Left ventricle myocardium superior (tissue), 1 donor: ENCODE results near the gene CMTR1. TPM values are rescaled to one million over a fixed set of nuclear protein-coding genes. Genes with fewer than 3 reads are reported as not detected.
"Not testable (repeated sequence)": the region's sequence is repeated elsewhere in the genome, so short reads cannot be mapped to it uniquely, and the experiment has no call there.

Experiments used
- ATAC-seq: fragments of 200-7000 bp; cut with Tn5 transposase; one replicate; pipeline ENCODE4 v1.9.1; 2020; ENCODE audit warnings: mild to moderate bottlenecking, moderate library complexity
- DNase-seq: peaks from one replicate; pipeline ENCODE4 v3.0.0-alpha.2; 2020
- intact Hi-C: fragments of 100-400 bp; cut with micrococcal nuclease; formaldehyde crosslinking; loops from one replicate; pipeline ENCODE4 v1.11.0; 2022
- long read RNA-seq: library from polyadenylated mRNA; unstranded; transcript quantifications from one replicate; pipeline ENCODE4 v2.0.0, GENCODE V29; 2021
- total RNA-seq: library from RNA; stranded (reverse); fragmentation: NEBNext Ultra II Directional; extraction: Animal tissue kit (Norgen Biotek cat#: 25700); gene quantifications from one replicate; pipeline ENCODE4 v1.2.1, GENCODE V29; 2021
- donor health status: DM: no; HTN: yes; CAD: no; lungs with severe emphysema.

CMTR1 gene
- total RNA-seq, result 30.0 TPM
- long read RNA-seq, full-length matches to known transcripts, result 5 of 14 reads
- long read RNA-seq, partial matches to known transcripts, result 6 of 14 reads
- long read RNA-seq, other reads (novel, unspliced or antisense), result 3 of 14 reads

GRCh38 chr6:37432916-37433656 is at the start of gene CMTR1:
Gene CMTR1, plus strand, starts transcription at chr6:37433221. Its CDS starts 2,409 bp downstream, at chr6:37435630.
- intact Hi-C loops, result no loop called here
- DNase-seq, result peak; percentile 97
- peak; percentile 99 for ATAC-seq

- intact Hi-C loops, result no loop called here
- ATAC-seq, result no peak
- no peak for DNase-seq
Observed at GRCh38 chr6:37388578-37388977, 44.4 kb upstream of the CMTR1 start.

GRCh38 chr6:37389857-37390256 is 43.2 kb upstream of the CMTR1 start:
- no peak for ATAC-seq
- intact Hi-C loops, result no loop called here
- DNase-seq, result no peak

- ATAC-seq, result no peak
- intact Hi-C loops, result no loop called here
- no peak for DNase-seq
Observed at GRCh38 chr6:37391120-37391519, 41.9 kb upstream of the CMTR1 start.

- intact Hi-C loops, result no loop called here
- no peak for DNase-seq
- no peak for ATAC-seq
Observed at GRCh38 chr6:37392821-37393220, 40.2 kb upstream of the CMTR1 start.

GRCh38 chr6:37393381-37393929 is 39.6 kb upstream of the CMTR1 start:
- no peak for DNase-seq
- intact Hi-C loops, result no loop called here
- ATAC-seq, result no peak

- no peak for DNase-seq
- no peak for ATAC-seq
- intact Hi-C loops, result no loop called here
Observed at GRCh38 chr6:37396571-37397180, 36.3 kb upstream of the CMTR1 start.

GRCh38 chr6:37399131-37399530 is 33.9 kb upstream of the CMTR1 start:
- no peak for ATAC-seq
- intact Hi-C loops, result no loop called here

GRCh38 chr6:37399795-37400490 is 33.1 kb upstream of the CMTR1 start:
- no peak for ATAC-seq
- intact Hi-C loops, result no loop called here

More at GRCh38 chr6:37399131-37399530, 33.9 kb upstream of the CMTR1 start:
- DNase-seq, result no peak

GRCh38 chr6:37401658-37402057 is 31.4 kb upstream of the CMTR1 start:
- intact Hi-C loops, DNase-seq: not testable (repeated sequence)
- peak; percentile 22 for ATAC-seq

More at GRCh38 chr6:37399795-37400490, 33.1 kb upstream of the CMTR1 start:
- no peak for DNase-seq

- DNase-seq (no peak), ATAC-seq (no peak)
- intact Hi-C loops, result no loop called here
Observed at GRCh38 chr6:37406726-37407341, 26.2 kb upstream of the CMTR1 start.

GRCh38 chr6:37407948-37408347 is 25.1 kb upstream of the CMTR1 start:
- intact Hi-C loops, result no loop called here
- ATAC-seq (no peak), DNase-seq (no peak)

GRCh38 chr6:37409501-37409900 is 23.5 kb upstream of the CMTR1 start:
- ATAC-seq (no peak), DNase-seq (no peak)
- intact Hi-C loops, result no loop called here

- ATAC-seq, result no peak
- no peak for DNase-seq
- intact Hi-C loops, result no loop called here
Observed at GRCh38 chr6:37417393-37417792, 15.6 kb upstream of the CMTR1 start.

- DNase-seq (no peak), ATAC-seq (no peak)
- intact Hi-C loops, result no loop called here
Observed at GRCh38 chr6:37418722-37419121, 14.3 kb upstream of the CMTR1 start.

- intact Hi-C loops, result no loop called here
- ATAC-seq, result no peak
- DNase-seq, result no peak
Observed at GRCh38 chr6:37426058-37426944, 6.7 kb upstream of the CMTR1 start.

- ATAC-seq (no peak), DNase-seq (no peak)
- intact Hi-C loops, result no loop called here
Observed at GRCh38 chr6:37426945-37427510, 6.0 kb upstream of the CMTR1 start.

GRCh38 chr6:37429352-37429750 is 3.7 kb upstream of the CMTR1 start:
- intact Hi-C loops, result no loop called here
- ATAC-seq (no peak), DNase-seq (no peak)
